AG09319 (cell line): Measurements from ENCODE around the gene GATAD2A.

ENCODE experiments used
- DNase-seq: peaks from one replicate; pipeline ENCODE4 v3.0.0-alpha.2; 2010; ENCODE audit warnings: low read depth; ENCODE audit errors: extremely low read depth
- TF ChIP-seq, protein P1 (sequence below): IDR thresholded peaks from 2 replicates; pipeline ENCODE4 v1.5.1; 2011; ENCODE audit warnings: low read depth, mild to moderate bottlenecking, inconsistent platforms, low read length, moderate library complexity

Gene GATAD2A

GRCh38 chr19:19530423-19530804, 124.9 kb downstream of the GATAD2A start:
- TF ChIP-seq, protein P1, sequence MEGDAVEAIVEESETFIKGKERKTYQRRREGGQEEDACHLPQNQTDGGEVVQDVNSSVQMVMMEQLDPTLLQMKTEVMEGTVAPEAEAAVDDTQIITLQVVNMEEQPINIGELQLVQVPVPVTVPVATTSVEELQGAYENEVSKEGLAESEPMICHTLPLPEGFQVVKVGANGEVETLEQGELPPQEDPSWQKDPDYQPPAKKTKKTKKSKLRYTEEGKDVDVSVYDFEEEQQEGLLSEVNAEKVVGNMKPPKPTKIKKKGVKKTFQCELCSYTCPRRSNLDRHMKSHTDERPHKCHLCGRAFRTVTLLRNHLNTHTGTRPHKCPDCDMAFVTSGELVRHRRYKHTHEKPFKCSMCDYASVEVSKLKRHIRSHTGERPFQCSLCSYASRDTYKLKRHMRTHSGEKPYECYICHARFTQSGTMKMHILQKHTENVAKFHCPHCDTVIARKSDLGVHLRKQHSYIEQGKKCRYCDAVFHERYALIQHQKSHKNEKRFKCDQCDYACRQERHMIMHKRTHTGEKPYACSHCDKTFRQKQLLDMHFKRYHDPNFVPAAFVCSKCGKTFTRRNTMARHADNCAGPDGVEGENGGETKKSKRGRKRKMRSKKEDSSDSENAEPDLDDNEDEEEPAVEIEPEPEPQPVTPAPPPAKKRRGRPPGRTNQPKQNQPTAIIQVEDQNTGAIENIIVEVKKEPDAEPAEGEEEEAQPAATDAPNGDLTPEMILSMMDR, result no peak
- no peak for DNase-seq

DNA sequence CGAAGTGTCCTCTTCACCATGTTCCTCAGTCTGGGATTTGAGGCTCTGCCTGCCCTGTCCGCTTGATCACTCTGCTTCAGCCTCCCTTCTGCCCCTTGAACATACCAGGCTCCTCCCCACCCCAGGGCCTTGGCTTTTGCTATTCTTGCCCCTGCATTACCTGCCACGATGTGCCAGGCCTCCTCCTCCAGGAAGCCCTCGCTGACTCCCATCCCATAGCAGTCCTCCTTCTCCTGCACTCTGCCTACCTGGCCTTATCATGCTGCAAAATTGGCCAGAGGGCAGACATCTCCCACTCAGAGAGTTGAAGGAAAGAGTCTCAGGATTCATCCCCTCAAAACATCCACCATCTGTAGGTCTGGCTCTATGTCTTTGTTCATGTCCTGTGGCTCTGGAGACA, 125.4 kb downstream of the GATAD2A start:
- TF ChIP-seq, protein P1, result no peak
- DNase-seq, result no peak

- no peak for DNase-seq
- TF ChIP-seq, protein P1, result peak; percentile 97
Observed at GRCh38 chr19:19531951-19532805, 126.7 kb downstream of the GATAD2A start.

DNA sequence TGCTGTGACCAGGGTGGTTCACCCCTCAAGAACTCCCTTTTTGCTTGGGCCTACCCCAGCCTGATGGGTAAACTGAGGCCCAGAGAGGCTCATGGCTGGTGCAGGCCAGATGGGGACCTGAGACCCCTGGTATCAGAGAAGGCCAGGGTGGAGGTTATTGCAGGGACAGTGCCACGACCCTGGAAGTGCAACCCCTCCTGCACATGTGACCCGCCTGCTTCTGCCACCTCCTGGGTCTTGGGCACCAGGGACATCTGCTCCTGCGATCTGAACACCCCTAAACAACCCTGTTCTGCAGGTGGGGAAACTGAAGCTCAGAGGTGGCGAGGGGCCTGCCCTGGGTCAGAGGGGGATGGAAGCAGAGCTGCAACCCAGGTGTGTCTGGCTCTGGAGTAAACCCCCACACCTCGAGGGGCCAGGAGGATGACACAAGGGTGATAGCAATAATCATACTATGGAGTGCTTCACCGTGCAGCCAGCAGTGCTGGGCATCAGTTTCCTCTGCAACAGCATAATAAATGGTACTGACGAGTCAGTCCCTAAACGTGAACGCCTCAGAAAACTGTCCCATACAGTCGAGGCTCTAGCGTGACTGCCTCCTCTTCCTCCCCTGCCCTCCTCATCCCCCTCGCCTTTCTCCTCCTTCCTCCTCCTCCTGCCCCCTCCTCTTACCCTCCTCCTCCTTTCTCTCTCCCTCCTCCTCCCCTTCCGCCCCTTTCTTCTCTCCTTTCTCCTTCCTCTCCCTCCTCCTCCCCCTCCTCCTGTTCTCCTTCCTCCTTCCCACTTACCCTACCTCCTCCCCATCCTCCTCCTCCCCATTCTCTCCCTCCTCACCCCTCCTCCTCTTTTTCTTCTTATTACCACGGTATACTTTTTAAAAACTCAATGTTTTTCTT, 127.6 kb downstream of the GATAD2A start:
- TF ChIP-seq, protein P1, result no peak
- no peak for DNase-seq

DNA sequence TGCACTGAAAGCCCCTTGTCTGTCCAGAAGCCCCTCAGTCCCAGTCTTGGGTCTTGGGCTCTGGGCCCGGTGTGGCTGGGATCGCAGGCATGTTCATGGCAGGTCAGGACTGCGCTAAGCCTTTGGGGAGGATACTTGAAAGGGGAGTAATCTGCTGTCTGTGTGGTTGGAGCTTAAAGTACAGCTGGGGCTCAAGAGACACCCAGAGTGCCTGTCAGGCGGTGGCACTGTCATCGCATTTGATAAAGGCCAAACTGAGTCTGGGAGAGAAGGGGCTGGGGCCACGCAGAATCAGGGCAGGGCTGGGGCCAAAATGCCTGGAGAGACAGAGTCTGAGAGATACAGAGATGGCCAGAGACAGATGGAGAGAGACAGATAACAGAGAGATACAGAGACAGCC, 128.4 kb downstream of the GATAD2A start:
- DNase-seq, result no peak

DNA sequence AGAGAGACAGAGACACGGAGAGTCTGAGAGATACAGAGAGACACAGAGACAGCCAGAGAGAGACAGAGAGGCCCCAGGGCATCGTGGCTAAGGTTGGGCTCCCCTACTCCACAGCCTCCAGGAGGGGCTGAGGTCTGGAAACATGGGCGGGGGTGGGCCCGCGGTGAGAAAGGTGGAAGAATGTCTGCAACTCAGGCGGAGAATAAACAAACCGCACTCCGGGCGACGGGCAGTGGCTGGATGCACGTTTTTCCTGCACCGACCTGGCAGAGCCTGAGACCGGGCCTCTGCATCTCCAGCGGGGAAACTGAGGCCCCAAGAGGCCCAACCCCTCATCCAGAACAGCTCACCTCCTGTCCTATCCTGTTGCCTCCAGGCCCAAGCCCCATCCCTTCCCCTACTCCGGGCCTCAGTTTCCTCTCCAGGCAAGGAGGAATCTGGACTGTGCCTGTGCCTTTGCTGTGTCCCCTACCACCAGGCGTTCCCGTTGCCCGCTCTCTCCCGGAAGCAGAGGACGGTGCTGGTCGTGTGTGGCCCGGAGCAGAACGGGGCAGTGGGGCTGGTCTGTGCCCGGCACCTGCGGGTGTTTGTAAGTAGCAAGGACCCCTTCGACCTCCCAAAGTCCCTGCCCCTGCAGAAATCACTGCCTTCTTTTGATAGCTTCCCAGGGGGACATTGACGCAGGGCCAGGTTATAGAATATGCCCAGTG, 129.2 kb downstream of the GATAD2A start:
- TF ChIP-seq, protein P1, result no peak
- no peak for DNase-seq

More for the DNA sequence above, 128.4 kb downstream of the GATAD2A start:
- TF ChIP-seq, protein P1, result no peak
